ENCODE measurements around the gene MCCD1.

Gene MCCD1

GRCh38 chr6:31576897-31577578, 48.3 kb downstream of the MCCD1 start:
- no peak for DNase-seq
- no peak for TF ChIP-seq POLR2A (IDR thresholded peaks at IDR 0.05; ENCODE audit: low read length)
- no peak for TF ChIP-seq GATA1 (IDR thresholded peaks at IDR 0.05; ENCODE audit: low read depth, low read length)

GRCh38 chr6:31577579-31577966, 48.8 kb downstream of the MCCD1 start:
- DNase-seq = no peak
- TF ChIP-seq GATA1 (IDR thresholded peaks at IDR 0.05; ENCODE audit: low read depth, low read length) = no peak
- no peak for TF ChIP-seq POLR2A (IDR thresholded peaks at IDR 0.05; ENCODE audit: low read length)

- no peak for DNase-seq
Measured at GRCh38 chr6:31578184-31579118, 49.7 kb downstream of the MCCD1 start.

GRCh38 chr6:31579119-31579505, 50.4 kb downstream of the MCCD1 start:
- no peak for TF ChIP-seq GATA1 (IDR thresholded peaks at IDR 0.05; ENCODE audit: low read depth, low read length)
- TF ChIP-seq POLR2A (IDR thresholded peaks at IDR 0.05; ENCODE audit: low read length) = no peak
- DNase-seq = no peak

More at GRCh38 chr6:31578184-31579118, 49.7 kb downstream of the MCCD1 start:
- TF ChIP-seq POLR2A (IDR thresholded peaks at IDR 0.05; ENCODE audit: low read length) = no peak
- TF ChIP-seq GATA1 (IDR thresholded peaks at IDR 0.05; ENCODE audit: low read depth, low read length) = no peak

Measured in erythroblast (primary cell).